GM12875 (cell line): ENCODE data around the gene GPR17.

ENCODE experiments used
- H3K4me3 ChIP-seq: one replicate; pipeline ENCODE4 v1.5.1; 2011; ENCODE audit warnings: low read depth, low read length, control low read depth
- TF ChIP-seq, protein P1 (sequence below): IDR thresholded peaks from 2 replicates; pipeline ENCODE4 v1.5.1; 2011; ENCODE audit warnings: low read depth, mild to moderate bottlenecking, control low read depth, inconsistent platforms, low read length, moderate library complexity, borderline replicate concordance; ENCODE audit not compliant: insufficient read depth

The GPR17 gene

DNA sequence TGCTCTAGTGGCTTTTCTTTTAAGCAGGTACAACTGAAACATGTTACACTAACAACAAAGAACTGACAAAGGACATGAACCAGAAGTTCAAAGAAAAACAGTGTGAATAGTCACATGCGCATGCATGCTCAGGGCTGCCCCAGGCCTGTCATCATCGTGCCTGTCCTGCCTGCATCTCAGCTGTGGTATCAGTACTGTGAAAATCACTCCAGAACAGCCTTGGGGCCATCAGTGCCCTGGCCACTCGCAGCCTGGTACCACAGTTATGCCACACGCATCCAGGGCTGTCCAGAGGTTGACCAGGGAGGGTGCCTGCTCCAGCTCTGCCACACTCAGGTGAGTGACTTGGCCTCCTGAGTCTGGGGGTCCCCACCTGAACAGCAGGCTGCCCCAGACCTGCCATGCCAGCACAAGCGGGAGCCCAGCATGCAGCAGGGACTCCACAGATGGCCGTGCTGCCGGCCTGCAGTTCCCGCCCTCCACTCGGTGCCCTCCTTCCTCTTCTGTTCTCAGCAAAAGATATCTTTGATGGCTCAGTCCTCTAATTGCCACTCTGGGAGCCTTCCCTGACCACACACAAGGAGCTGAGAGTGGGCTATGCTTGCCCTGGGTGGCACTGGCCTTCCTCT, 17.1 kb downstream of the GPR17 start:
- TF ChIP-seq, protein P1, sequence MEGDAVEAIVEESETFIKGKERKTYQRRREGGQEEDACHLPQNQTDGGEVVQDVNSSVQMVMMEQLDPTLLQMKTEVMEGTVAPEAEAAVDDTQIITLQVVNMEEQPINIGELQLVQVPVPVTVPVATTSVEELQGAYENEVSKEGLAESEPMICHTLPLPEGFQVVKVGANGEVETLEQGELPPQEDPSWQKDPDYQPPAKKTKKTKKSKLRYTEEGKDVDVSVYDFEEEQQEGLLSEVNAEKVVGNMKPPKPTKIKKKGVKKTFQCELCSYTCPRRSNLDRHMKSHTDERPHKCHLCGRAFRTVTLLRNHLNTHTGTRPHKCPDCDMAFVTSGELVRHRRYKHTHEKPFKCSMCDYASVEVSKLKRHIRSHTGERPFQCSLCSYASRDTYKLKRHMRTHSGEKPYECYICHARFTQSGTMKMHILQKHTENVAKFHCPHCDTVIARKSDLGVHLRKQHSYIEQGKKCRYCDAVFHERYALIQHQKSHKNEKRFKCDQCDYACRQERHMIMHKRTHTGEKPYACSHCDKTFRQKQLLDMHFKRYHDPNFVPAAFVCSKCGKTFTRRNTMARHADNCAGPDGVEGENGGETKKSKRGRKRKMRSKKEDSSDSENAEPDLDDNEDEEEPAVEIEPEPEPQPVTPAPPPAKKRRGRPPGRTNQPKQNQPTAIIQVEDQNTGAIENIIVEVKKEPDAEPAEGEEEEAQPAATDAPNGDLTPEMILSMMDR = no peak
- H3K4me3 ChIP-seq = no peak overlapping the region

DNA sequence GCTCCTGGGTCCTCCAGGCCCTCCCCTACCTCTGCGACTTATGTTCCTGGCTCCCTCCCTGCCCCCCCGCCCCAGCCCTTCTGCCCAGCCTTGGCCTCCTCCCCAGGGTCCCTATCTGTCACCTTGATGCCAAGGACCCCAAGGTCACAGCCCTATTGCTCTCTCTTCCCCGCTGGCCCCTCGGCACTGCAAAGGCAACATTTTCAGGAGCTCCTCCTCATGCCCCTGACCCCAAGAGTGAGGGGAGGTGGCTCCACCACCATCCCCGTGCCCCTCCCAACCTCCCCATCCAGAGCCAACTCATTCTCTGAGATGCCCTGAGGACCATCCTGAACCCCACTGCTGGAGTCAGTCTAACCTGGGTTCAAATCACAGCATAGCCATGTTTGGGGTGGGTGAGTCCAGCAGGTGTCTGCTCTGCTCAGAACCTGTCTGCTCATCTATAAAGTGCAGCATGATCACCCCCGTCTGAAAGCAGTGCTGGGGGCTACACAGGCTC, 17.7 kb downstream of the GPR17 start:
- TF ChIP-seq, protein P1 = no peak
- H3K4me3 ChIP-seq = no peak overlapping the region

DNA sequence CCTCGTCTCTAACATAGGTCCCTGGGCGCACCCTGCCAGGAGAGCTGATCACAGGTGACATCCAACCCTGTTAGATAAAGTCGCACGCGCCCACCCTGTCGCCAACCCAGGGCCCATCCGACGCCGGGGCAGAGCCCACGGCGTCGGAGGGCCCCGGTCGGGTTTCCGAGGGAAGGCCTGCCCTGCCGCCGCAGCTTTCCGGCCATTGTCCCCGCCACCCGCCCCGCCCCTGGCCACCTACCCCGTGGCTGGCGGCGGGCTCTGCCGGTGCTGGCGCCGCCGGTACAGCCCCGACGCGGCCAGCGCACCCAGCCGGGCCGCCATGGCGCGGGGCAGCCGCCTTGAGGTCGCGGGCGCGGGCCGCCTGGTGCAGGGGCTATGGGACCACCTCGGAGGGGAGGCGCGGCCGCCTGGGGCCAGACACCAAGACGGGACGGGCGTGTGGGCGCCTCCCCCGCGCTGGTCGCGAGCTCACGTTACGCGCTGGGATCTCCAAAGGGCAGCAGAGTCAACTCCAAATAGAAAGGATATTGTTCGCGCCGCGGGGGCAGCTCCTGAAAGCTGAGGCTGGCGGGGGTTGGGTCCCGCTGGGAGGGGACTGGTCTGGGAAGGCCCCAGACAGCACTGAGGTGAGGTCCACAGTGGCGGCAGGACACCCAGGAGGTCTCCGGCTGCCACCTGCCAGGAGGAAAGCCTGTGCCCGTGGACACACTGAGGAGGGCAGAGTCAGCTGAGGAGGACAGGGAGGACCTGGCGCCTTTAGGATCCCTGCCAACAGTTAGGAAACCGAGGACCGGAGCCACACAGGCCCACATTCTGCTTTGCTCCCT, 18.3 kb downstream of the GPR17 start:
- H3K4me3 ChIP-seq = no peak overlapping the region
- TF ChIP-seq, protein P1 = no peak

DNA sequence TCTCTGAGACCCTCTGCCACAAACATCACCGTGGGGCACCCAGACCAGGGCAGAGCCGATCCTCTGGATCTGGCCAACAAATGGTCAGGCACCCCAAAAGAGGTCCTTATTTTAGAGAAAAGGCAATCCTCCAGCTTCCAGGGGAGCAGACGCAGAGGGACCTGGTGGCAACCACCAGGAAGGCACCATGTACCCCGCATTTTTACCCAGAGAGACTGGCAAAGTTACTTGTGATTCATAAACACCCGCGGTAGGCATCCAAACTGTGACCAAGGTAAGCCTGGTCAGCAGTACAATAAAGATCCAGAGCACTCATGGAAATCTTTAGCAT, 18.9 kb downstream of the GPR17 start:
- no peak overlapping the region for H3K4me3 ChIP-seq
- TF ChIP-seq, protein P1 = no peak

DNA sequence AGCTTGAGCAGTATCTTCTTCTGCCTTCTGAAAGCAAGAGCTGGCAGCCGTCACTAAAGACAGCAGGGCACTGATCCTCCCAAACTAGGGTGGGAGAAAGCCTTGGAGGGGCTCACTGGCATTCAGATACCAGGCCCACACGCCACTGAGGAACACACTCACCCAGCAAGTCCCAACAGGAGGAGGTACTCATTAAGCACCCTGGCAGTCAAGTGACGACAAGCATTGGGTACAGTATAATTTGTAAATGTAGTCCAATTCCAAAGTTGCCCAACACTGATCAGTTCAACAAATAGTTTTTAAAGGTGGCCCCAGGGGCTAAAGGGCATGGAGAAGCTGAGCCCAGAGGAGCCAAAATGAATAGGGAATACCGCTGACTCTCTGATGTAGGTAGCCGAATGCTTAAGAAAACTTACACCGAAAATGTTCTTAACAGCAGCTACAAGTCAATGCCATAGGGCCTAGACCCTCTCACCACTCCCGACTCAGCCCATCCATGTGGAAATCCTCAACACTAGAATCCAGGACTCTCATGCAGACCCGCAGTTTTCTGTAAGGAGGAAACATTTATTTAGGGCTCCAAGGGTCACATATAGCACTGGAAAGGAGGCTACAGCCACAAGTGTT, 19.4 kb downstream of the GPR17 start:
- H3K4me3 ChIP-seq = no peak overlapping the region
- TF ChIP-seq, protein P1 = no peak

DNA sequence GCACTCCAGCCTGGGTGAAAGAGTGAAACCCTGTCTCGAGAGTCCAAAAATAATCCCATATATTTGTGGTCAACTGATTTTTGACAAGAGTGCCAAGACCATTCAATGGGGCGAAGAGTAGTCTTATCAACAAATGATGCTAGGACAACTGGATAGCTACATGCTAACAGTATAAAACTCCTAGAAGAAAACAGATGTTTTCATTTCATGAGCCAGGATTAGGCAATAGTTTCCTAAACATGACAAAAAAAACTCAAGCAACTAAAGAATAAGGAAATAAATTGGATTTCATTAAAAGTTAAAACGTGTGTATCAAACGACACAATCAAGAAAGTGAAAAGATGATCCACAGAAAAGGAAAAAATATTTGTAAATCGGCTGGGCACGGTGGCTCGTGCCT, 23.1 kb downstream of the GPR17 start:
- TF ChIP-seq, protein P1 = no peak
- no peak overlapping the region for H3K4me3 ChIP-seq
